Right ventricle myocardium inferior (tissue), 1 donor: ENCODE results near the gene CNNM4. TPM values are rescaled to one million over a fixed set of nuclear protein-coding genes. Genes with fewer than 3 reads are reported as not detected.

Source experiments
- ATAC-seq: fragments of 200-7000 bp; cut with Tn5 transposase; one replicate; pipeline ENCODE4 v1.9.1; 2020; ENCODE audit warnings: mild to moderate bottlenecking, moderate library complexity
- DNase-seq: peaks from one replicate; pipeline ENCODE4 v3.0.0; 2021; ENCODE audit errors: missing footprints
- intact Hi-C: fragments of 100-400 bp; cut with DNase I; formaldehyde crosslinking; loops from one replicate; pipeline ENCODE4 v1.11.0; 2022
- total RNA-seq: library from RNA; stranded (reverse); fragmentation: NEBNext Ultra II Directional; extraction: Animal tissue kit (Norgen Biotek cat#: 25700); gene quantifications from one replicate; pipeline ENCODE4 v1.2.1, GENCODE V29; 2021
- donor health status: DM: no; HTN: yes; CAD: no; lungs with severe emphysema.

Gene CNNM4
- total RNA-seq, 1 donor from 2014 or later: 33.3 TPM

GRCh38 chr2:96819876-96820511 lies 59.3 kb downstream of the CNNM4 start:
- peak; percentile 65 for DNase-seq
- intact Hi-C loops: loop anchor here (5.0 kb wide), 5 partner anchors 37 to 183 kb away; partner anchors contain the start of genes ANKRD39, CNNM4 and KANSL3
- no peak for ATAC-seq

GRCh38 chr2:96821113-96821675 lies 60.5 kb downstream of the CNNM4 start:
- DNase-seq: no peak
- intact Hi-C loops: no loop called here
- ATAC-seq: no peak

GRCh38 chr2:96822786-96823185 lies 62.1 kb downstream of the CNNM4 start:
- intact Hi-C loops: no loop called here
- ATAC-seq (peak; percentile 21), DNase-seq (no peak)

- ATAC-seq (peak; percentile 26), DNase-seq (peak; percentile 66)
- intact Hi-C loops: no loop called here
Observed at GRCh38 chr2:96823198-96823597, 62.5 kb downstream of the CNNM4 start.

GRCh38 chr2:96824079-96824870 lies 63.6 kb downstream of the CNNM4 start:
- DNase-seq (no peak), ATAC-seq (no peak)
- intact Hi-C loops: no loop called here

GRCh38 chr2:96825057-96825456 lies 64.4 kb downstream of the CNNM4 start:
- ATAC-seq (no peak), DNase-seq (no peak)
- intact Hi-C loops: no loop called here

GRCh38 chr2:96826546-96827278 lies 66.0 kb downstream of the CNNM4 start:
- ATAC-seq (no peak), DNase-seq (no peak)
- intact Hi-C loops: no loop called here

- intact Hi-C loops: no loop called here
- ATAC-seq (no peak), DNase-seq (no peak)
Observed at GRCh38 chr2:96828436-96828835, 67.7 kb downstream of the CNNM4 start.

- DNase-seq (no peak), ATAC-seq (no peak)
- intact Hi-C loops: no loop called here
Observed at GRCh38 chr2:96828874-96829273, 68.2 kb downstream of the CNNM4 start.

GRCh38 chr2:96830044-96830562 lies 69.4 kb downstream of the CNNM4 start:
- ATAC-seq: no peak
- intact Hi-C loops: no loop called here
- DNase-seq: no peak

GRCh38 chr2:96831679-96832078 lies 71.0 kb downstream of the CNNM4 start:
- intact Hi-C loops: no loop called here
- ATAC-seq: peak; percentile 50
- no peak for DNase-seq

GRCh38 chr2:96832408-96832753 lies 71.7 kb downstream of the CNNM4 start:
- ATAC-seq (no peak), DNase-seq (no peak)
- intact Hi-C loops: no loop called here

GRCh38 chr2:96832754-96833507 lies 72.2 kb downstream of the CNNM4 start:
- peak; percentile 77 for ATAC-seq
- peak; percentile 79 for DNase-seq
- intact Hi-C loops: no loop called here

GRCh38 chr2:96835830-96836229 lies 75.1 kb downstream of the CNNM4 start:
- ATAC-seq: no peak
- no peak for DNase-seq
- intact Hi-C loops: no loop called here

GRCh38 chr2:96837575-96837974 lies 76.9 kb downstream of the CNNM4 start:
- DNase-seq: no peak
- intact Hi-C loops: no loop called here
- no peak for ATAC-seq

- no peak for DNase-seq
- intact Hi-C loops: no loop called here
- no peak for ATAC-seq
Observed at GRCh38 chr2:96838345-96839292, 77.9 kb downstream of the CNNM4 start.

- intact Hi-C loops: no loop called here
- ATAC-seq (peak; percentile 15), DNase-seq (peak; percentile 90)
Observed at GRCh38 chr2:96839293-96839874, 78.7 kb downstream of the CNNM4 start.
